Gastrocnemius medialis (tissue), 4 donors: ENCODE results near the gene POC1A. TPM values are rescaled to one million over a fixed set of nuclear protein-coding genes. Genes with fewer than 3 reads are reported as not detected.

Experiments used
- ATAC-seq, 2 donors: fragments of 150-250 bp; one replicate each; pipeline ENCODE4 v1.9.1; 2016
- DNase-seq, 2 donors: peaks; one replicate each; pipeline ENCODE4 v3.0.0-alpha.2; 2019
- H3K27ac ChIP-seq, 4 donors: fragments of 200-600 bp; sonication (generic); 1 replicate in 1 of 4; 2 replicates in 3 of 4; pipeline ENCODE4 v1.5.1; 2016 to 2018; ENCODE audit warnings: mild to moderate bottlenecking in 2 of 4, moderate library complexity in 1 of 4
- H3K27me3 ChIP-seq, 3 donors: fragments of 200-600 bp; sonication (generic) in 2 of 3; 1 replicate in 1 of 3; 2 replicates in 2 of 3; pipeline versions ENCODE4 v1.5.1 to v1.6.0; 2016 to 2019; ENCODE audit warnings: mild to moderate bottlenecking in 1 of 3, moderate library complexity in 1 of 3
- H3K36me3 ChIP-seq, 2 donors: fragments of 200-600 bp; sonication (generic) in 1 of 2; one replicate each; pipeline ENCODE4 v1.5.1; 2017 to 2018
- H3K4me1 ChIP-seq, 2 donors: fragments of 200-600 bp; sonication (generic) in 1 of 2; one replicate each; pipeline ENCODE4 v1.5.1; 2016 to 2017; ENCODE audit warnings: mild to moderate bottlenecking in 2 of 2
- H3K4me3 ChIP-seq, 4 donors: fragments of 200-600 bp; sonication (generic) in 3 of 4; 1 replicate in 1 of 4; 2 replicates in 3 of 4; pipeline ENCODE4 v1.5.1; 2016 to 2019; ENCODE audit warnings: mild to moderate bottlenecking in 2 of 4
- H3K9me3 ChIP-seq, 3 donors: fragments of 200-600 bp; sonication (generic) in 2 of 3; 1 replicate in 1 of 3; 2 replicates in 2 of 3; pipeline ENCODE4 v1.5.1; 2016 to 2019
- POLR2A ChIP-seq, 2 donors: fragments of 450-650 bp; IDR thresholded peaks; one replicate each; pipeline ENCODE4 v1.6.1; 2017; ENCODE audit warnings: antibody characterized with exemption in 2 of 2, mild to moderate bottlenecking in 2 of 2, moderate library complexity in 2 of 2
- in situ Hi-C, 4 donors: fragments of 200-750 bp; cut with MboI; loops; one replicate each; pipeline versions ENCODE4 v1.15.0 to v1.8.0; 2017; ENCODE audit warnings: low sequenced_read_pairs in 4 of 4
- intact Hi-C: fragments of 100-400 bp; cut with DNase I; formaldehyde crosslinking; loops from one replicate; pipeline ENCODE4 v1.15.1; 2023; ENCODE audit warnings: low total_unique reads
- total RNA-seq, 4 donors: library from RNA; depleted of rRNA; stranded (reverse); fragments of >200 nt; gene quantifications; one replicate each; pipeline versions ENCODE4 v1.1.0 to v1.2.3, GENCODE V29; 2016
- TF ChIP-seq, protein P1 (sequence below), 5 experiments: fragments of 450-650 bp in 3 of 5; fragments of 200-600 bp in 2 of 5; sonication (generic) in 2 of 5; IDR thresholded peaks in 4 of 5; conservative IDR thresholded peaks in 1 of 5; 1 replicate in 4 of 5; 2 replicates in 1 of 5; pipeline ENCODE4 v1.5.1; 2016 to 2019; ENCODE audit warnings: antibody characterized with exemption in 5 of 5, mild to moderate bottlenecking in 3 of 5, moderate library complexity in 3 of 5

POC1A gene
- total RNA-seq, 4 donors from 2014 or later = 0.51 to 3.2 (median 0.81) TPM

GRCh38 chr3:52123106-52123725 is 31.0 kb downstream of the POC1A start:
- ATAC-seq (peak; percentile 74 to 89), DNase-seq (peak; percentile 33 to 60)
- peak overlapping the region in 3 of 4 donors; percentile 54 to 68 (median 67) for H3K27ac ChIP-seq
- no peak for TF ChIP-seq POLR2A (IDR thresholded peaks at IDR 0.05)
- TF ChIP-seq, protein P1, sequence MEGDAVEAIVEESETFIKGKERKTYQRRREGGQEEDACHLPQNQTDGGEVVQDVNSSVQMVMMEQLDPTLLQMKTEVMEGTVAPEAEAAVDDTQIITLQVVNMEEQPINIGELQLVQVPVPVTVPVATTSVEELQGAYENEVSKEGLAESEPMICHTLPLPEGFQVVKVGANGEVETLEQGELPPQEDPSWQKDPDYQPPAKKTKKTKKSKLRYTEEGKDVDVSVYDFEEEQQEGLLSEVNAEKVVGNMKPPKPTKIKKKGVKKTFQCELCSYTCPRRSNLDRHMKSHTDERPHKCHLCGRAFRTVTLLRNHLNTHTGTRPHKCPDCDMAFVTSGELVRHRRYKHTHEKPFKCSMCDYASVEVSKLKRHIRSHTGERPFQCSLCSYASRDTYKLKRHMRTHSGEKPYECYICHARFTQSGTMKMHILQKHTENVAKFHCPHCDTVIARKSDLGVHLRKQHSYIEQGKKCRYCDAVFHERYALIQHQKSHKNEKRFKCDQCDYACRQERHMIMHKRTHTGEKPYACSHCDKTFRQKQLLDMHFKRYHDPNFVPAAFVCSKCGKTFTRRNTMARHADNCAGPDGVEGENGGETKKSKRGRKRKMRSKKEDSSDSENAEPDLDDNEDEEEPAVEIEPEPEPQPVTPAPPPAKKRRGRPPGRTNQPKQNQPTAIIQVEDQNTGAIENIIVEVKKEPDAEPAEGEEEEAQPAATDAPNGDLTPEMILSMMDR (IDR thresholded peaks at IDR 0.05 in 4 of 5, conservative IDR thresholded peaks at IDR 0.05 in 1 of 5) = peak; percentile 88 to 95 (median 93)
- in situ Hi-C loops = no loop called here
- no peaks in the 10 kb centered on the region for H3K9me3 ChIP-seq
- peaks cover 4 to 20% of the 10 kb centered on the region in 2 donors for H3K4me1 ChIP-seq
- no peak overlapping the region for H3K4me3 ChIP-seq
- no peaks in the 10 kb centered on the region for H3K36me3 ChIP-seq
- intact Hi-C loops = loop anchor here (1.0 to 2.0 kb wide), 3 partner anchors 52 to 122 kb away; no protein-coding TSS in a partner anchor
- H3K27me3 ChIP-seq = no peaks in the 10 kb centered on the region

GRCh38 chr3:52122491-52122890 is 31.7 kb downstream of the POC1A start:
- H3K36me3 ChIP-seq = no peaks in the 10 kb centered on the region
- no peak overlapping the region for H3K4me3 ChIP-seq
- no peaks in the 10 kb centered on the region for H3K9me3 ChIP-seq
- intact Hi-C loops = loop anchor here (2.0 kb wide), 1 partner anchor 52 kb away; no protein-coding TSS in a partner anchor
- peaks cover 4 to 20% of the 10 kb centered on the region in 2 donors for H3K4me1 ChIP-seq
- ATAC-seq (no peak), DNase-seq (no peak)
- H3K27me3 ChIP-seq = no peaks in the 10 kb centered on the region
- peak overlapping the region; percentile 54 to 68 (median 63) for H3K27ac ChIP-seq
- TF ChIP-seq, protein P1 (IDR thresholded peaks at IDR 0.05 in 4 of 5, conservative IDR thresholded peaks at IDR 0.05 in 1 of 5) = no peak
- TF ChIP-seq POLR2A (IDR thresholded peaks at IDR 0.05) = no peak
- in situ Hi-C loops = no loop called here

GRCh38 chr3:52121813-52122212 is 32.4 kb downstream of the POC1A start:
- H3K4me3 ChIP-seq = no peak overlapping the region
- ATAC-seq = no peak
- no peaks in the 10 kb centered on the region for H3K27me3 ChIP-seq
- TF ChIP-seq POLR2A (IDR thresholded peaks at IDR 0.05) = no peak
- TF ChIP-seq, protein P1 (IDR thresholded peaks at IDR 0.05 in 4 of 5, conservative IDR thresholded peaks at IDR 0.05 in 1 of 5) = no peak
- H3K27ac ChIP-seq = peak overlapping the region; percentile 54 to 68 (median 63)
- in situ Hi-C loops = no loop called here
- DNase-seq = no peak
- intact Hi-C loops = loop anchor here (2.0 kb wide), 1 partner anchor 51 kb away; no protein-coding TSS in a partner anchor
- no peaks in the 10 kb centered on the region for H3K36me3 ChIP-seq
- peaks cover 4 to 20% of the 10 kb centered on the region in 2 donors for H3K4me1 ChIP-seq
- no peaks in the 10 kb centered on the region for H3K9me3 ChIP-seq

DNA sequence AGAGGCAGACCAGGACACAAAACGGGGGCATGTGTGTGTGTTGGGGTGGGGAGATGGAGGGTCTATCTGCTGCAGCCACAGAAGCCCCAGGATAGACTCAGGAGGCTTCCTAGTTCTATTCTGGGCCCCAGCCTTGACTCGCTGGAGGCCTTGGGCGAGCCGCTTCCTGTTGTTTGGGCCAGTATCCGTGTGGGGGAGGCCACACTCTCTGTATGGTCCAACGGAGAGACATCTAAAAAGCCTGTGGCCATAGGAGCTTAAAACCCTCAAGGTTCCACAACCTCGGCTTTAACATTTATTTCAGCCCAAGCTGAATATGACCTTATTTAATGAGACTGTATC is 32.8 kb downstream of the POC1A start:
- peaks cover 4 to 20% of the 10 kb centered on the region in 2 donors for H3K4me1 ChIP-seq
- in situ Hi-C loops (no loop called here), intact Hi-C loops (no loop called here)
- H3K27ac ChIP-seq = peak overlapping the region; percentile 54 to 68 (median 63)
- no peaks in the 10 kb centered on the region for H3K9me3 ChIP-seq
- no peak for TF ChIP-seq POLR2A (IDR thresholded peaks at IDR 0.05)
- TF ChIP-seq, protein P1 (IDR thresholded peaks at IDR 0.05 in 4 of 5, conservative IDR thresholded peaks at IDR 0.05 in 1 of 5) = no peak
- ATAC-seq (peak in 1 of 2 donors; percentile 40), DNase-seq (no peak)
- no peaks in the 10 kb centered on the region for H3K36me3 ChIP-seq
- no peaks in the 10 kb centered on the region for H3K27me3 ChIP-seq
- no peak overlapping the region for H3K4me3 ChIP-seq
